Liver (tissue), 9 donors: Measurements from ENCODE around the gene ZFP36L1. TPM values are rescaled to one million over a fixed set of nuclear protein-coding genes. Genes with fewer than 3 reads are reported as not detected.

Experiments used
- DNase-seq: peaks from one replicate; pipeline ENCODE4 v3.0.0-alpha.2; 2017; ENCODE audit warnings: low spot score
- H3K27ac ChIP-seq, 2 donors: one replicate each; pipeline ENCODE4 v1.7.0; 2013; ENCODE audit warnings: inconsistent platforms in 2 of 2, low read length in 2 of 2, control low read depth in 1 of 2, low read depth in 1 of 2, mild to moderate bottlenecking in 1 of 2
- H3K27me3 ChIP-seq, 4 donors: one replicate each; pipeline versions ENCODE4 v1.6.1 to v1.7.0; 2013; ENCODE audit warnings: low read length in 3 of 4, inconsistent platforms in 1 of 4, mild to moderate bottlenecking in 1 of 4, moderate library complexity in 1 of 4; ENCODE audit not compliant: control insufficient read depth in 4 of 4, insufficient read depth in 4 of 4
- H3K36me3 ChIP-seq, 4 donors: one replicate each; pipeline versions ENCODE4 v1.6.1 to v1.7.0; 2013; ENCODE audit warnings: low read length in 3 of 4, mild to moderate bottlenecking in 3 of 4, low read depth in 1 of 4, moderate library complexity in 1 of 4; ENCODE audit not compliant: control insufficient read depth in 4 of 4, insufficient read depth in 3 of 4
- H3K4me1 ChIP-seq, 4 donors: one replicate each; pipeline versions ENCODE4 v1.6.1 to v1.7.0; 2013; ENCODE audit warnings: low read length in 3 of 4, mild to moderate bottlenecking in 3 of 4, moderate library complexity in 1 of 4; ENCODE audit not compliant: control insufficient read depth in 4 of 4, insufficient read depth in 4 of 4
- H3K4me3 ChIP-seq, 3 donors: one replicate each; pipeline versions ENCODE4 v1.6.1 to v1.7.0; 2013; ENCODE audit warnings: low read length in 3 of 3, control low read depth in 1 of 3, low read depth in 1 of 3, mild to moderate bottlenecking in 1 of 3
- H3K9ac ChIP-seq, 2 donors: one replicate each; pipeline ENCODE4 v1.7.0; 2013; ENCODE audit warnings: low read length in 2 of 2, mild to moderate bottlenecking in 2 of 2, moderate library complexity in 2 of 2, control low read depth in 1 of 2, low read depth in 1 of 2
- H3K9me3 ChIP-seq, 4 donors: one replicate each; pipeline versions ENCODE4 v1.6.1 to v1.7.0; 2013; ENCODE audit warnings: low read length in 3 of 4; ENCODE audit not compliant: control insufficient read depth in 4 of 4
- ATF3 ChIP-seq: IDR thresholded peaks from 2 replicates; pipeline ENCODE4 v1.6.1; 2016; ENCODE audit warnings: antibody characterized with exemption
- EGR1 ChIP-seq, 2 donors: IDR thresholded peaks; 2 replicates each; pipeline ENCODE4 v1.6.1; 2016 to 2018; ENCODE audit warnings: antibody characterized with exemption in 2 of 2, low read depth in 2 of 2
- FOXA1 ChIP-seq: IDR thresholded peaks from 2 replicates; pipeline ENCODE4 v1.6.1; 2016; ENCODE audit warnings: antibody characterized with exemption
- FOXA2 ChIP-seq: IDR thresholded peaks from 2 replicates; pipeline ENCODE4 v1.6.1; 2016; ENCODE audit warnings: antibody characterized with exemption
- GABPA ChIP-seq, 2 donors: IDR thresholded peaks in 1 of 2; conservative IDR thresholded peaks in 1 of 2; 2 replicates each; pipeline ENCODE4 v1.6.1; 2016; ENCODE audit warnings: antibody characterized with exemption in 2 of 2, mild to moderate bottlenecking in 1 of 2, moderate library complexity in 1 of 2
- JUND ChIP-seq, 2 donors: IDR thresholded peaks; 2 replicates each; pipeline ENCODE4 v1.6.1; 2016; ENCODE audit warnings: antibody characterized with exemption in 2 of 2
- MAX ChIP-seq: IDR thresholded peaks from 2 replicates; pipeline ENCODE4 v1.6.1; 2016; ENCODE audit warnings: antibody characterized with exemption
- NR2F2 ChIP-seq: IDR thresholded peaks from 2 replicates; pipeline ENCODE4 v1.6.1; 2016; ENCODE audit warnings: antibody characterized with exemption
- RAD21 ChIP-seq, 2 donors: IDR thresholded peaks; 2 replicates each; pipeline ENCODE4 v1.6.1; 2016; ENCODE audit warnings: antibody characterized with exemption in 2 of 2, mild to moderate bottlenecking in 2 of 2
- RXRA ChIP-seq, 2 donors: IDR thresholded peaks; 2 replicates each; pipeline ENCODE4 v1.6.1; 2017 to 2018; ENCODE audit warnings: antibody characterized with exemption in 2 of 2, mild to moderate bottlenecking in 1 of 2
- SP1 ChIP-seq: IDR thresholded peaks from 2 replicates; pipeline ENCODE4 v1.6.1; 2018; ENCODE audit warnings: antibody characterized with exemption, mild to moderate bottlenecking
- TAF1 ChIP-seq: conservative IDR thresholded peaks from 2 replicates; pipeline ENCODE4 v1.6.1; 2016; ENCODE audit warnings: antibody characterized with exemption, mild to moderate bottlenecking
- YY1 ChIP-seq: IDR thresholded peaks from 2 replicates; pipeline ENCODE4 v1.6.1; 2016; ENCODE audit warnings: antibody characterized with exemption, mild to moderate bottlenecking
- WGBS: extraction: QIAGEN DNeasy Blood & Tissue Kit; methylation state at CpG from one replicate; pipeline ENCODE4 v1.1.7; 2013; 5-methylcytosine and 5-hydroxymethylcytosine counted together
- polyA plus RNA-seq, 2 donors: library from polyadenylated mRNA; stranded (reverse) in 1 of 2; unstranded in 1 of 2; fragments of 200-250 nt in 1 of 2; fragments of >200 nt in 1 of 2; fragmentation: Nextera tagmentation in 1 of 2; extraction: Ambion mirVana in 1 of 2; gene quantifications; one replicate each; pipeline versions ENCODE4 v1.2.1 to v1.2.3, GENCODE V29; 2013 to 2015
- total RNA-seq, 2 donors: library from RNA; depleted of rRNA; stranded (reverse); fragments of >200 nt; gene quantifications; one replicate each; pipeline ENCODE4 v1.2.3, GENCODE V29; 2014
- TF ChIP-seq, protein P1 (sequence below): IDR thresholded peaks from 2 replicates; pipeline ENCODE4 v1.6.1; 2016; ENCODE audit warnings: antibody characterized with exemption, mild to moderate bottlenecking
- TF ChIP-seq, protein P2 (sequence below): IDR thresholded peaks from 2 replicates; pipeline ENCODE4 v1.6.1; 2016; ENCODE audit warnings: antibody characterized with exemption
- TF ChIP-seq, protein P3 (sequence below): fragments of 150-350 bp; IDR thresholded peaks from 2 replicates; pipeline ENCODE4 v1.5.1; 2017; ENCODE audit warnings: improper control_type of control experiment, low read depth, low read length; ENCODE audit not compliant: missing input control
- donor health status: healthy.
- donor health status: healthy.
- donor health status: healthy.
- donor health status: healthy.
- donor health status: healthy.

The ZFP36L1 gene
- total and polyA plus RNA-seq, 4 donors, result 25.0 to 170 (median 69.5) TPM

GRCh38 chr14:68807987-68808386, 15.1 kb upstream of the ZFP36L1 start:
- no peaks in the 10 kb centered on the region for H3K9me3 ChIP-seq
- H3K9ac ChIP-seq, result no peak overlapping the region
- H3K36me3 ChIP-seq, result no peaks in the 10 kb centered on the region
- H3K27ac ChIP-seq, result peak overlapping the region in 1 of 2 donors; percentile 14
- 49% methylated on average over 7 of the region's 7 CpGs for WGBS
- H3K4me1 ChIP-seq, result peaks cover 12 to 22% (median 19%) of the 10 kb centered on the region in 4 donors
- no peaks in the 10 kb centered on the region for H3K27me3 ChIP-seq
- no peak for DNase-seq
- H3K4me3 ChIP-seq, result no peak overlapping the region
- TF ChIP-seq RXRA (IDR thresholded peaks at IDR 0.05), result no peak
- TF ChIP-seq, protein P1, sequence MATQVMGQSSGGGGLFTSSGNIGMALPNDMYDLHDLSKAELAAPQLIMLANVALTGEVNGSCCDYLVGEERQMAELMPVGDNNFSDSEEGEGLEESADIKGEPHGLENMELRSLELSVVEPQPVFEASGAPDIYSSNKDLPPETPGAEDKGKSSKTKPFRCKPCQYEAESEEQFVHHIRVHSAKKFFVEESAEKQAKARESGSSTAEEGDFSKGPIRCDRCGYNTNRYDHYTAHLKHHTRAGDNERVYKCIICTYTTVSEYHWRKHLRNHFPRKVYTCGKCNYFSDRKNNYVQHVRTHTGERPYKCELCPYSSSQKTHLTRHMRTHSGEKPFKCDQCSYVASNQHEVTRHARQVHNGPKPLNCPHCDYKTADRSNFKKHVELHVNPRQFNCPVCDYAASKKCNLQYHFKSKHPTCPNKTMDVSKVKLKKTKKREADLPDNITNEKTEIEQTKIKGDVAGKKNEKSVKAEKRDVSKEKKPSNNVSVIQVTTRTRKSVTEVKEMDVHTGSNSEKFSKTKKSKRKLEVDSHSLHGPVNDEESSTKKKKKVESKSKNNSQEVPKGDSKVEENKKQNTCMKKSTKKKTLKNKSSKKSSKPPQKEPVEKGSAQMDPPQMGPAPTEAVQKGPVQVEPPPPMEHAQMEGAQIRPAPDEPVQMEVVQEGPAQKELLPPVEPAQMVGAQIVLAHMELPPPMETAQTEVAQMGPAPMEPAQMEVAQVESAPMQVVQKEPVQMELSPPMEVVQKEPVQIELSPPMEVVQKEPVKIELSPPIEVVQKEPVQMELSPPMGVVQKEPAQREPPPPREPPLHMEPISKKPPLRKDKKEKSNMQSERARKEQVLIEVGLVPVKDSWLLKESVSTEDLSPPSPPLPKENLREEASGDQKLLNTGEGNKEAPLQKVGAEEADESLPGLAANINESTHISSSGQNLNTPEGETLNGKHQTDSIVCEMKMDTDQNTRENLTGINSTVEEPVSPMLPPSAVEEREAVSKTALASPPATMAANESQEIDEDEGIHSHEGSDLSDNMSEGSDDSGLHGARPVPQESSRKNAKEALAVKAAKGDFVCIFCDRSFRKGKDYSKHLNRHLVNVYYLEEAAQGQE, result no peak
- TF ChIP-seq TAF1, result no peak
- no peak for TF ChIP-seq RAD21 (IDR thresholded peaks at IDR 0.05)
- TF ChIP-seq ATF3, result no peak
- no peak for TF ChIP-seq YY1
- TF ChIP-seq EGR1 (IDR thresholded peaks at IDR 0.05; ENCODE audit: low read depth in 2 of 2), result no peak
- no peak for TF ChIP-seq NR2F2
- TF ChIP-seq, protein P2, sequence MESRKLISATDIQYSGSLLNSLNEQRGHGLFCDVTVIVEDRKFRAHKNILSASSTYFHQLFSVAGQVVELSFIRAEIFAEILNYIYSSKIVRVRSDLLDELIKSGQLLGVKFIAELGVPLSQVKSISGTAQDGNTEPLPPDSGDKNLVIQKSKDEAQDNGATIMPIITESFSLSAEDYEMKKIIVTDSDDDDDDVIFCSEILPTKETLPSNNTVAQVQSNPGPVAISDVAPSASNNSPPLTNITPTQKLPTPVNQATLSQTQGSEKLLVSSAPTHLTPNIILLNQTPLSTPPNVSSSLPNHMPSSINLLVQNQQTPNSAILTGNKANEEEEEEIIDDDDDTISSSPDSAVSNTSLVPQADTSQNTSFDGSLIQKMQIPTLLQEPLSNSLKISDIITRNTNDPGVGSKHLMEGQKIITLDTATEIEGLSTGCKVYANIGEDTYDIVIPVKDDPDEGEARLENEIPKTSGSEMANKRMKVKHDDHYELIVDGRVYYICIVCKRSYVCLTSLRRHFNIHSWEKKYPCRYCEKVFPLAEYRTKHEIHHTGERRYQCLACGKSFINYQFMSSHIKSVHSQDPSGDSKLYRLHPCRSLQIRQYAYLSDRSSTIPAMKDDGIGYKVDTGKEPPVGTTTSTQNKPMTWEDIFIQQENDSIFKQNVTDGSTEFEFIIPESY, result no peak
- no peak for TF ChIP-seq SP1
- no peak for TF ChIP-seq FOXA1
- TF ChIP-seq MAX, result no peak
- no peak for TF ChIP-seq FOXA2
- no peak for TF ChIP-seq JUND (IDR thresholded peaks at IDR 0.05)

DNA sequence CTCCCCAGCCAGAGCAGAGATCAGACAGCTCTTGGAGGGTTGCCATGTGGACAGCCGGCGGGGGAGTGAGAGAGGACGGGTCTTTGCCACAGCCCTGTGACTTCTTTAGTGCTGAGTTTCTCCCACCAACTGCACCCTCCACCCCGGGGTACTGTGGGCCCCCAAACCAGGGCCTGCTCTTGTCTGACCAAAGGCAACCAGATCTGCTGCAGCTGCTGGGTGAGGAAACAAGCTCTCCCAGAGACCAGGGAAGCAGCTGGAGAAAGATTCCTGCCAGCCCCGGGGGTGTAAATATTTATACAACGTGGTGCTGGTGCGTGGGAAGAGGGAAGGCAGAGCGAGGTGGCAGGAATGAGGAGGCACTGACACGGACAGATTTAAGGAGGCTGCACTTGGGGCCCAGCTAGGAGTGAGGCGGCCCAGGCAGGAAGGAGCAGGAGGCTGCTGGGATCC, 14.3 kb upstream of the ZFP36L1 start:
- peak; percentile 61 for DNase-seq
- peak overlapping the region; percentile 45 to 64 for H3K27ac ChIP-seq
- H3K36me3 ChIP-seq, result no peaks in the 10 kb centered on the region
- H3K9ac ChIP-seq, result no peak overlapping the region
- H3K9me3 ChIP-seq, result no peaks in the 10 kb centered on the region
- H3K4me3 ChIP-seq, result no peak overlapping the region
- no peaks in the 10 kb centered on the region for H3K27me3 ChIP-seq
- H3K4me1 ChIP-seq, result peaks cover 12 to 22% (median 18%) of the 10 kb centered on the region in 4 donors
- 15% methylated on average over 10 of the region's 10 CpGs for WGBS
- peak; percentile 14 to 21 for TF ChIP-seq RAD21 (IDR thresholded peaks at IDR 0.05)
- peak; percentile 74 for TF ChIP-seq MAX
- no peak for TF ChIP-seq GABPA (IDR thresholded peaks at IDR 0.05 in 1 of 2, conservative IDR thresholded peaks at IDR 0.05 in 1 of 2)
- TF ChIP-seq, protein P2, result no peak
- peak; percentile 41 for TF ChIP-seq SP1
- TF ChIP-seq JUND (IDR thresholded peaks at IDR 0.05), result no peak
- TF ChIP-seq, protein P1, result no peak
- peak; percentile 40 for TF ChIP-seq FOXA2
- TF ChIP-seq ATF3, result no peak
- peak; percentile 38 to 60 for TF ChIP-seq EGR1 (IDR thresholded peaks at IDR 0.05; ENCODE audit: low read depth in 2 of 2)
- no peak for TF ChIP-seq FOXA1
- peak in 1 of 2 donors; percentile 35 for TF ChIP-seq RXRA (IDR thresholded peaks at IDR 0.05)
- no peak for TF ChIP-seq NR2F2
- TF ChIP-seq, protein P3, sequence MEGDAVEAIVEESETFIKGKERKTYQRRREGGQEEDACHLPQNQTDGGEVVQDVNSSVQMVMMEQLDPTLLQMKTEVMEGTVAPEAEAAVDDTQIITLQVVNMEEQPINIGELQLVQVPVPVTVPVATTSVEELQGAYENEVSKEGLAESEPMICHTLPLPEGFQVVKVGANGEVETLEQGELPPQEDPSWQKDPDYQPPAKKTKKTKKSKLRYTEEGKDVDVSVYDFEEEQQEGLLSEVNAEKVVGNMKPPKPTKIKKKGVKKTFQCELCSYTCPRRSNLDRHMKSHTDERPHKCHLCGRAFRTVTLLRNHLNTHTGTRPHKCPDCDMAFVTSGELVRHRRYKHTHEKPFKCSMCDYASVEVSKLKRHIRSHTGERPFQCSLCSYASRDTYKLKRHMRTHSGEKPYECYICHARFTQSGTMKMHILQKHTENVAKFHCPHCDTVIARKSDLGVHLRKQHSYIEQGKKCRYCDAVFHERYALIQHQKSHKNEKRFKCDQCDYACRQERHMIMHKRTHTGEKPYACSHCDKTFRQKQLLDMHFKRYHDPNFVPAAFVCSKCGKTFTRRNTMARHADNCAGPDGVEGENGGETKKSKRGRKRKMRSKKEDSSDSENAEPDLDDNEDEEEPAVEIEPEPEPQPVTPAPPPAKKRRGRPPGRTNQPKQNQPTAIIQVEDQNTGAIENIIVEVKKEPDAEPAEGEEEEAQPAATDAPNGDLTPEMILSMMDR, result no peak
